Cardiac muscle cell (in vitro differentiated cells and primary cell): ENCODE results near the gene GARIN5B. TPM values are rescaled to one million over a fixed set of nuclear protein-coding genes. Genes with fewer than 3 reads are reported as not detected.

Experiments
- DNase-seq, 2 donors: peaks; one replicate each; pipeline versions ENCODE4 v3.0.0 to v3.0.0-alpha.2; 2010 to 2017; ENCODE audit warnings: low read depth in 1 of 2, low spot score in 1 of 2
- H3K27ac ChIP-seq: fragments of 200-600 bp; sonication (generic); 2 replicates; pipeline ENCODE4 v1.5.1; 2016
- H3K27me3 ChIP-seq: fragments of 200-600 bp; sonication (generic); 2 replicates; pipeline ENCODE4 v1.6.0; 2016; ENCODE audit warnings: control low read depth
- H3K36me3 ChIP-seq: fragments of 200-600 bp; sonication (generic); 2 replicates; pipeline ENCODE4 v1.5.1; 2016; ENCODE audit warnings: control low read depth
- H3K4me1 ChIP-seq: fragments of 200-600 bp; sonication (generic); 2 replicates; pipeline ENCODE4 v1.8.1; 2017; ENCODE audit warnings: low read depth, mild to moderate bottlenecking, mixed run types
- H3K4me3 ChIP-seq: fragments of 200-600 bp; sonication (generic); 2 replicates; pipeline ENCODE4 v1.5.1; 2016; ENCODE audit warnings: mild to moderate bottlenecking
- H3K9me3 ChIP-seq: fragments of 200-600 bp; sonication (generic); 2 replicates; pipeline ENCODE4 v1.5.1; 2017; ENCODE audit warnings: low read depth, mild to moderate bottlenecking, control low read depth
- CTCF ChIP-seq: IDR thresholded peaks from 2 replicates; pipeline ENCODE4 v1.5.1; 2012; ENCODE audit warnings: low read depth, mild to moderate bottlenecking, low read length
- polyA plus RNA-seq: library from polyadenylated mRNA; unstranded; fragments of >200 nt; fragmentation: Nextera tagmentation; extraction: Ambion mirVana; gene quantifications from 2 replicates; pipeline ENCODE4 v1.2.1, GENCODE V29; 2016
- total RNA-seq: library from RNA; depleted of rRNA; stranded (reverse); fragments of >200 nt; gene quantifications from 2 replicates; pipeline ENCODE4 v1.2.3, GENCODE V29; 2016

Gene GARIN5B
- total and polyA plus RNA-seq, 2 experiments from 2014 or later: not detected

- Histone ChIP-seq H3K9me3 (no peaks in the 10 kb centered on the region), H3K27me3 (peaks cover 16% of the 10 kb centered on the region), H3K36me3 (peaks cover 8% of the 10 kb centered on the region), H3K27ac (no peak overlapping the region), H3K4me3 (no peak overlapping the region), H3K4me1 (peaks cover 20% of the 10 kb centered on the region)
- no peak for DNase-seq
- TF ChIP-seq CTCF: no peak
Observed at GRCh38 chr19:55382522-55383054, 19.5 kb upstream of the GARIN5B start.

- no peak for DNase-seq
- H3K27ac ChIP-seq: no peak overlapping the region
Observed at GRCh38 chr19:55382013-55382412, 19.0 kb upstream of the GARIN5B start.

GRCh38 chr19:55379174-55379573, 16.1 kb upstream of the GARIN5B start:
- no peaks in the 10 kb centered on the region for H3K9me3 ChIP-seq
- no peaks in the 10 kb centered on the region for H3K36me3 ChIP-seq
- no peak for DNase-seq
- H3K27me3 ChIP-seq: peaks cover 23% of the 10 kb centered on the region
- H3K4me1 ChIP-seq: no peaks in the 10 kb centered on the region
- no peak overlapping the region for H3K27ac ChIP-seq
- TF ChIP-seq CTCF: no peak
- H3K4me3 ChIP-seq: no peak overlapping the region

More at GRCh38 chr19:55382013-55382412, 19.0 kb upstream of the GARIN5B start:
- H3K36me3 ChIP-seq: peaks cover 2% of the 10 kb centered on the region
- H3K4me1 ChIP-seq: peaks cover 16% of the 10 kb centered on the region
- peaks cover 20% of the 10 kb centered on the region for H3K27me3 ChIP-seq
- H3K9me3 ChIP-seq: no peaks in the 10 kb centered on the region
- H3K4me3 ChIP-seq: no peak overlapping the region
- no peak for TF ChIP-seq CTCF

- no peaks in the 10 kb centered on the region for H3K9me3 ChIP-seq
- no peak for DNase-seq
- no peak overlapping the region for H3K4me3 ChIP-seq
- H3K36me3 ChIP-seq: no peaks in the 10 kb centered on the region
- no peaks in the 10 kb centered on the region for H3K4me1 ChIP-seq
- TF ChIP-seq CTCF: no peak
- no peak overlapping the region for H3K27ac ChIP-seq
- peaks cover 24% of the 10 kb centered on the region for H3K27me3 ChIP-seq
Observed at GRCh38 chr19:55377356-55378131, 14.5 kb upstream of the GARIN5B start.

GRCh38 chr19:55376241-55376933, 13.3 kb upstream of the GARIN5B start, which contains the start of gene TMEM190:
Gene TMEM190, plus strand, starts transcription at chr19:55376826. Its CDS starts 28 bp downstream, at chr19:55376854.
- no peak for DNase-seq
- Histone ChIP-seq H3K27me3 (peaks cover 35% of the 10 kb centered on the region), H3K9me3 (no peaks in the 10 kb centered on the region), H3K36me3 (no peaks in the 10 kb centered on the region), H3K4me1 (no peaks in the 10 kb centered on the region), H3K27ac (no peak within 1 kb of the TSS), H3K4me3 (no peak within 1 kb of the TSS)
- TF ChIP-seq CTCF: no peak
